Stimulated activated CD4-positive, alpha-beta T cell treated with anti-CD3 and anti-CD28 coated beads, Interleukin-12 subunit alpha, Interleukin-12 subunit beta, amount 100 ng/mL, for 48 hours (primary cell): ENCODE measurements around the gene USP35.

ENCODE experiments used
- DNase-seq, 3 donors: peaks; one replicate each; pipeline ENCODE4 v3.0.0-alpha.2; 2020; ENCODE audit warnings: low read depth in 2 of 3, low spot score in 1 of 3

USP35 gene

GRCh38 chr11:78188286-78189173 is at the start of gene USP35, which contains the start of gene KCTD21:
Gene USP35 (plus strand): TSS chr11:78188919. CDS start chr11:78196246, 7,327 bp downstream.
Gene KCTD21 (minus strand): TSS chr11:78188626. CDS start chr11:78174554, 14,072 bp downstream.
- peak; percentile 86 to 93 (median 88) for DNase-seq

GRCh38 chr11:78139422-78140391 is 49.0 kb upstream of the USP35 start, which contains the start of gene ALG8:
Gene ALG8 (minus strand): TSS chr11:78139626. CDS start chr11:78139588, 38 bp downstream.
- DNase-seq, result peak; percentile 90 to 96 (median 95)

- no peak for DNase-seq
Measured at GRCh38 chr11:78140392-78141077, 48.2 kb upstream of the USP35 start.

- no peak for DNase-seq
Measured at GRCh38 chr11:78145511-78146025, 43.2 kb upstream of the USP35 start.

GRCh38 chr11:78147807-78148206 is 40.9 kb upstream of the USP35 start:
- no peak for DNase-seq

- no peak for DNase-seq
Measured at GRCh38 chr11:78149646-78150045, 39.1 kb upstream of the USP35 start.

DNA sequence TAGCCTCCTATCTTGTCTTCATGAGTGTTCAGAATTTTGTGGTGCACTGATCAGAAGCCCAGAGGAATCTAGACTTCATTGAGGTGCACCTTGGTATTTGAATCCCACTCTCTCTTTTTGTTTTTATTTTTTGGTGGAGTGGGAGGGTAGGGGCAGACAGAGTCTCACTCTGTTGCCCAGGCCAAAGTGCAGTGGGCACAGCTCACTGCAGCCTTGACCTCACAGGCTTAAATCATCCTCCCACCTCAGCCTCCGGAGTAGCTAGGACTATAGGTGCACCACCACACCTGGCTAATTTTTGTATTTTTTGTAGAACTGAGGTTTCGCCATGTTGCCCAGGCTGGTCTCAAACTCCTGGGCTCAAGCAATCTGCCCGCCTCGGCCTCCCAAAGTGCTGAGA is 38.4 kb upstream of the USP35 start:
- no peak for DNase-seq

- DNase-seq, result no peak
Measured at GRCh38 chr11:78150754-78151153, 38.0 kb upstream of the USP35 start.

DNA sequence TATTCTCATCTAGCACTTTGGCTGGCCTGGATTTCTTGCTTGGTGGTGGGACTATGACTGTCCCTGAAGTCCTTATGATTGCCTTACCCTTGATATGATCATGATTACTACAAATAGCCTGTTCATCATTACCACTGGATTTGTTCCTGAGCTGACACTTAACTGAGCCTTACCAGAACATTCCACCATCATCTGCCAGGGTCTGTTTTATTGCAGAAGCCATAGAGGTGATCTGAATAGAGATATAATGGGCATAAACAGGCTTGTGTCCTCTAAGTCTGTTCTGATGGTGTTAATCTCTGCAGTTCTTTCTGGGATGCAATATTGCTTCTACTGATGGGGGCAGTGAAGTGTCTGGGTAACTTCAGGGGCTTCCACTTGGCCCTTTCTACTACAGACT is 36.9 kb upstream of the USP35 start:
- DNase-seq, result no peak

DNA sequence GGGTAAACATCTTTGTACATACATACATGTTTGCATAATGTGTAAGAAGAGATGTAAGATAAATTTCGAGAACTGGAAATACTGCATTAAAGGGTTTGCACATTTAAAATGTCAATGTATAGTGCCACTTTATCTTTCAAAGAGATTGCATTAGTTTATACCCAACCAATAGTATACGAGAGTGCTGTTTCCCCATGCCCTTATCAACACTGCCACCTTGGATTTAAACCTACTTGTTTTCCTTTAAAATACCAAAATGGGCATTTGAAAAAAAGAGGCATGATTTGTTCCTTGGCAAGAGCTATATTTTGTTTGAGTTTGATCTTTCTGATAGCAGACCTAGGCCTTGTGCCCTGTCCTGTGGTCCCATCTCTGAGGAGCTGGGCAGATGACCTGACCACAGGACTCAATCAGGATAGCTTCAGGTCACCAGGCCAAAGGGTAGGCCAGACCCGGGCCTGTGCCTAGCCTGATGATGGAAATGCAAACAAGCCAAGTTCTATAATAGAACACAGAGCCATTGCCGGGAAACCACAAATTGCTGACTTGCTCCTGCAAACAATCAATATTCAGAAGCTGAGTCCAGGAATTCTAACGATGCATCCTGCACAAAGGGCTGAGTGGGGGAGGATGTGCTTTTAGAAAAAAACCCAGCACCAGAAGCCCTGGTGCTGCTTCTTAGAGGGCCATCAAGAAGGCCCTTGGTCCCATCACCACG is 32.4 kb upstream of the USP35 start:
- no peak for DNase-seq

- no peak for DNase-seq
Measured at GRCh38 chr11:78158987-78159652, 29.6 kb upstream of the USP35 start.

DNA sequence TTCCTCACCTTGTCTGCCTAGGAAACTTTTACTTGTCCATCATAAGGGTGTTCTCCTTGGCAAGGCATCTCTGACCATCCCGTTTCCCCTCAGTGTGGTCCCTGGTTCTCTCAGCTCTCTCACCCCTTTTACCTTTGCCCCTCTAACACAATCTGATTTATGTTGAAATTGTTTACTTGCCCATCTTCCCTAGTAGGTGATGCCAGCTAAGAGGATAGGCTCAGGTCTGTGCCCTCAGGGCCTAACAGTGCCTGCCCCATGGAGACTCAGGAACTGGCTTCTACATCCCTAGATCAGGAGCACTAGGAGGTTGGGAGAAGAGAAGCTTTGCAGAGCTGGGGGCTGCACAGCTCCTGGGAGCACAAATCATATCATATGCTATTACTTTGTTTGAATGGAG is 28.2 kb upstream of the USP35 start:
- DNase-seq, result no peak

- no peak for DNase-seq
Measured at GRCh38 chr11:78161346-78161745, 27.4 kb upstream of the USP35 start.

DNA sequence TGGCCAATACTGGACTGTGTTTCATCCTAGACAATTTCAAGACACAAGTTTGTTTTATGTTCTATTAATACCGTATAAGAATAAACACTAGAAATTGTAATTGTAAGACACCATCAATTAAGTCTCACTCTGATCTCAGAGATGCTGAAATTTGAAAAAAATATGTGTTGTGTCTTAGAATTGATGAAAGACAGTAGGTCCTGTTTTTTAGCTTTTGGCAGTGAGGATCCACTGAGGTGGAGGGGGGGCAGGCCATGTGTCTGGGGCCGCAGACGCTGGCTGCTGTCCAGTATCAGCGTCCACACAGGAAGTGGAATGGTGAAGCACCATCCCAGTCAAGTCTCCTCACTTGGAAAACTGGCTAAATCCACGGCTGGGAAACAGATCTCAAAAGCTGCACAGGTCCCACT is 26.8 kb upstream of the USP35 start:
- DNase-seq, result no peak

DNA sequence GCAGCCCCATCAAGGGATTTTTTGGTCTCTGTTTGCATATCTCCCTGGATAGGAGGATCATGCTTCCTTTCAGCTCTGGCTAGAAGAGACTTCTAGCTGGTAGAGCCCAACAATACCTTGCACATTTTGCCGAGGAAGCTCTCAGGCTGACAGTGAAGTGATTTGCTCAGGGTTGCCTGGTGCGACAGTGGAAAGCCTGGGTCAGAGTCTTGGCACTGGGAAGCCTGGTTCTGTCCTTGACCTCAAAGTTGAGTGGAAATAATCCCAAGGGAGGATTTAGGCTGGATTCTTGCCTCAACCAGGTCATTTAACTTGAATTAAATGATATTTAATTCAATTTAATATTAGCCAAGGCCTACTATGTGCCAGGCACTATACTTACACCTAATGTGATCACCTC is 24.9 kb upstream of the USP35 start:
- DNase-seq, result no peak

DNA sequence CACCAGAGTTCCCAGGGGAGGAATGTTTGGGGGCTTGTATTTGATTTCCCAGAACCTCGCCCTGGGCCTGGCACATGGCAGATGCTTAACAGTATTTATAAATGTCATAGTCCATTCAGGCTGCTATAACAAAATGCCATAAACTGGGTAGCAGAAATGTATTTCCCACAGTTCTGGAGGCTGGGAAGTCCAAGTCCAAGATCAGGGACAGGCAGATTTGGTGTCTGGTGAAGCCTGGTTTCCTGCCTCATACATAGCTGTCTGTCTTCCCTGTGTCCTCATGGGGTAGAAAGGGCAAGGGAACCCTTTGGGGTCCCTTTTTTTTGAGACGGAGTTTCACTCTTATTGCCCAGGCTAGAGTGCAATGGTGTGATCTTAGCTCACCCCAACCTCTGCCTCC is 24.2 kb upstream of the USP35 start:
- DNase-seq, result no peak

- DNase-seq, result no peak
Measured at GRCh38 chr11:78166855-78167469, 21.8 kb upstream of the USP35 start.

DNA sequence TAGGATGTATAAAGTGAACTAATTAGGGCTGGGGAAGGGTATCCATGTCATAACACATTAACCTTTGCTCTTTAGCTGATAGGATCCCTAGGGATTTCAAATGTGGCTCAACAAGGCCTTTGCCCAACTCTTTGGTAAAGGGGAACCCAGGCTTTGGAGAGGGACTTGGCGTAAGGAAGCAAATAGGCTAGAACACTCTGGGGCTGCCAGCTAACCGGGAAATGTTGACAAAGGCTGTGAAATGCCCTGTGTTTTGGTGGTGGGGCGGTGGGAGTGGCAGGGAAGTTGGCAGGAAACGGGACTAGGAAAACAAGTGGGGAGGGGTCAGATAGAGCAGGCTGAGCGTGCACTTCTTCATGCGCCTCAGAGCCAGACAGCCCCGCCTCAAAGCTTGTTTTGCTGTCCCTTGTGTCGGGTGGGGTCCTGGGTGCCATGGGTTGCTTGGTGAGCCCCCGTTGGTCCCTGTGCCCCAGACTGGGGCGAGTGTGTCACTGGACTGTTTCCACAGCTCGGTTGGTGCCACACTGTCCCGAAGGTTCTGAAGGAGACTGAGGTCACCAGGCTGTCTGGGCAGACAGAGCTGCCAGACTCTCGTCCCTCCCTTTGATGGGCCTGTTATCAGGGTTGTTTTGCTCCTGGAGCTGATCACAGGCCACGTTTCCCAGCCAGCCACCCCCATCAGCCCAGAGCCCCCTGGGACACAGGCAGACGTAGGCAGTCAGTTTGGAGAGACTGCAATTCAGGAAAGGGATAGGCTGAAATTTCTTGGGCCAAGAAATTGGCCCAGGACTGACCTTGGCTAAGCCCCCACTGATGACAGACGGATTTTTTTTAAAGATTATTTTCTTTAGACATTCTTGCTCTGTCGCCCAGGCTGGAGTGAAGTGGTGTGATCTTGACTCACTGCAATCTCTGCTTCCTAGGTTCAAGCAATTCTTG is 19.9 kb upstream of the USP35 start:
- DNase-seq, result no peak
